ENCODE data around the gene ZBTB20. TPM values are rescaled to one million over a fixed set of nuclear protein-coding genes. Genes with fewer than 3 reads are reported as not detected.

Gene ZBTB20
- total and polyA plus RNA-seq, 10 of the 15 experiments (the other 5 are each of a cell fraction or from before 2014, with no cell fraction given): 0.20 to 5.5 (median 2.2) TPM

DNA sequence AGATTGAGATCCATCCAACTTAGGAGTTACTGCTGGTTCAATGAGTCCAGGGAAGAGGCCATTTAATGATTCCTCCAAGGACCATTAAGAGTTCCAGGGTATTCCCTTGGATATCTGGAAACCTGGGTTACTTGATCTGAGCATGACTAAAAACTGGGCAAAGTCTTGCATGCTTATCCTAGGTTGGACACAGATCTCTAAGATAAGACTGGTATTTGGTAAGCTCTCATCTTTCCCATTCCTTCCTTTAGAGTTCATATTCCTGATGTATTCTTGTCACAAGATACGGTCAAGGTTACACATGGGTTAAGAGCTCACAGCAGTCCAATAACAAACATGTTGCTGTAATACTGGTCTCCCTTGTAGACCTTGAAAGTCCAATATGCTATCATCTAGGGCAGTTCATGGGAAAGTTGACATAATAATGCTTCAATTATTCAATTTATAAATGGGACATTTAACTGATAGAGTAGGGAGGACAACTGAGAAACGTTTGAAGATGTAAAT, 551.5 kb downstream of the ZBTB20 start:
- ChIA-PET RAD21 (ENCODE audit: unreplicated experiment) (no interaction called here), SMC1A (ENCODE audit: uncharacterized antibody, unreplicated experiment) (no interaction called here), CTCF (no interaction called here), POLR2A (no interaction called here)
- H3K27me3 ChIP-seq (replicated peaks in 1 of 2; ENCODE audit: control insufficient read depth in 2 of 2, insufficient read depth in 2 of 2, low read length in 1 of 2): no peaks in the 10 kb centered on the region
- H4K20me1 ChIP-seq (ENCODE audit: control insufficient read depth, insufficient read depth): no peaks in the 10 kb centered on the region
- FAIRE-seq (no peak), DNase-seq (ENCODE audit: low read depth, low spot score) (no peak), ATAC-seq (no peak)
- in situ Hi-C loops (cut with MboI): no loop called here
- no peak overlapping the region for H3K4me3 ChIP-seq
- 50% methylated on average over 2 of the region's 2 CpGs for WGBS (ENCODE audit: insufficient coverage, insufficient replicate concordance, low lambda C conversion rate, missing lambda C conversion rate)
- no peaks in the 10 kb centered on the region for H3K79me2 ChIP-seq (ENCODE audit: control insufficient read depth, insufficient read depth, low read length)
- H3K36me3 ChIP-seq (ENCODE audit: control insufficient read depth in 2 of 2, insufficient read depth in 2 of 2, low read length in 1 of 2): no peaks in the 10 kb centered on the region
- H2AFZ ChIP-seq (ENCODE audit: control insufficient read depth, low read depth, low read length): no peak overlapping the region
- no peak overlapping the region for H3K4me2 ChIP-seq (ENCODE audit: control insufficient read depth, insufficient read depth)
- H3K9me3 ChIP-seq (replicated peaks; ENCODE audit: control insufficient read depth, insufficient read depth, low read length): no peaks in the 10 kb centered on the region
- H3K9ac ChIP-seq (ENCODE audit: control insufficient read depth, insufficient read depth, low read length): no peak overlapping the region
- no peak overlapping the region for H3K27ac ChIP-seq (ENCODE audit: control insufficient read depth, insufficient read depth)
- intact Hi-C loops (cut with micrococcal nuclease; ENCODE audit: unreplicated experiment): loop anchor here (10.0 kb wide), 1 partner anchor 201 kb away; no protein-coding TSS in a partner anchor
- no peaks in the 10 kb centered on the region; the same call in 1 of the 2 replicates for H3K4me1 ChIP-seq (ENCODE audit: control insufficient read depth, insufficient read depth, low read length)
- BruUV-seq (replicated peaks): no TSS peak
- TF ChIP-seq BCL11A (IDR thresholded peaks at IDR 0.05; ENCODE audit: low read depth, low read length) (no peak), PRDM15 (CRISPR knock-in tag; IDR thresholded peaks at IDR 0.05) (no peak), ZNF274 (IDR thresholded peaks at IDR 0.05; ENCODE audit: insufficient read depth, insufficient read length) (no peak), REST (IDR thresholded peaks at IDR 0.05; ENCODE audit: low read depth, low read length) (no peak), CHD2 (IDR thresholded peaks at IDR 0.05; ENCODE audit: borderline replicate concordance, low read depth, low read length) (no peak), RAD21 (IDR thresholded peaks at IDR 0.05; ENCODE audit: insufficient read depth, low read depth, low read length) (no peak), MAX (IDR thresholded peaks at IDR 0.05; ENCODE audit: low read depth, low read length) (no peak), STAT3 (IDR thresholded peaks at IDR 0.05; ENCODE audit: low read depth, low read length) (no peak), NFIC (IDR thresholded peaks at IDR 0.05; ENCODE audit: low read depth, low read length) (no peak), DPF2 (IDR thresholded peaks at IDR 0.05) (no peak), SPI1 (IDR thresholded peaks at IDR 0.05; ENCODE audit: borderline replicate concordance, insufficient read depth, low read depth, low read length) (no peak), PML (IDR thresholded peaks at IDR 0.05; ENCODE audit: low read length) (no peak), IRF4 (IDR thresholded peaks at IDR 0.05; ENCODE audit: low read depth, low read length) (no peak), EZH2 (IDR thresholded peaks at IDR 0.05; ENCODE audit: borderline replicate concordance, control insufficient read depth, low read depth, low read length) (no peak), WRNIP1 (IDR thresholded peaks at IDR 0.05; ENCODE audit: borderline replicate concordance, low read depth, low read length) (no peak), NBN (IDR thresholded peaks at IDR 0.05) (no peak), ZNF622 (IDR thresholded peaks at IDR 0.05) (no peak)
- TF ChIP-seq, protein P1, sequence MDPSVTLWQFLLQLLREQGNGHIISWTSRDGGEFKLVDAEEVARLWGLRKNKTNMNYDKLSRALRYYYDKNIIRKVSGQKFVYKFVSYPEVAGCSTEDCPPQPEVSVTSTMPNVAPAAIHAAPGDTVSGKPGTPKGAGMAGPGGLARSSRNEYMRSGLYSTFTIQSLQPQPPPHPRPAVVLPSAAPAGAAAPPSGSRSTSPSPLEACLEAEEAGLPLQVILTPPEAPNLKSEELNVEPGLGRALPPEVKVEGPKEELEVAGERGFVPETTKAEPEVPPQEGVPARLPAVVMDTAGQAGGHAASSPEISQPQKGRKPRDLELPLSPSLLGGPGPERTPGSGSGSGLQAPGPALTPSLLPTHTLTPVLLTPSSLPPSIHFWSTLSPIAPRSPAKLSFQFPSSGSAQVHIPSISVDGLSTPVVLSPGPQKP (IDR thresholded peaks at IDR 0.05; ENCODE audit: low read depth, low read length): no peak
